ENCODE results near the gene HSPB6. TPM values are rescaled to one million over a fixed set of nuclear protein-coding genes. Genes with fewer than 3 reads are reported as not detected.

The HSPB6 gene
- total RNA-seq, 1 experiment from 2014 or later = 0.29 TPM

DNA sequence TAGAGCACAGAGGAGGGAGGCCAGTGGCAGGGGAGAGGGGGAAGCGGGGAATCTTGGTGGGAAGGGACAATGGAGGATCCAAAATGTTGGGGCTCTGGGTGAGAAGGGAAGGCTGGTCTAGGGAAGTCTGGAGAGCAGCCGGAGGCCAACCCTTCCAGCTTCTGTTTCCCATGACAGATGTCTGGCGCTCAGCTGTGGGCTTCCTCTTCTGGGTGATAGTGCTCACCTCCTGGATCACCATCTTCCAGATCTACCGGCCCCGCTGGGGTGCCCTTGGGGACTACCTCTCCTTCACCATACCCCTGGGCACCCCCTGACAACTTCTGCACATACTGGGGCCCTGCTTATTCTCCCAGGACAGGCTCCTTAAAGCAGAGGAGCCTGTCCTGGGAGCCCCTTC lies 10.3 kb downstream of the HSPB6 start:
- no peak for DNase-seq (ENCODE audit: low read depth)

DNA sequence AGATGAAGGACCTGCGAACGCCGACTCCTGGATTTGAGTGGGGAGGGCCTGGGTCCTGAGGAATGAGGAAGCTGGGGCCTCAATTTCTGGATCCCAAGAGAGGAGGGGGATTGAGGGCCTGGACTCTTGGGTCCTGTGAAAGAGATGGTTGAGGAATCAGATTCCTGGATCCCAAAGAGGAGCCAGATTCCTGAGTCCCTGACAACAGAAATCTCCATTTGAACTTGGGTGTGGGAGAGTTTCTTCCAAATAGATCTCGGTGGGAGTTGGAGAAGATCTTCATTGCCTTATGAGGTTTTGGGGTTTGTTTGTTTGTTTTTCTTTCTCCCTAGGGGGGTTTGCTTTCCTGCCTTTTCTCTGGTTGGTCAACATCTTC lies 10.8 kb downstream of the HSPB6 start:
- DNase-seq (ENCODE audit: low read depth) = no peak

DNA sequence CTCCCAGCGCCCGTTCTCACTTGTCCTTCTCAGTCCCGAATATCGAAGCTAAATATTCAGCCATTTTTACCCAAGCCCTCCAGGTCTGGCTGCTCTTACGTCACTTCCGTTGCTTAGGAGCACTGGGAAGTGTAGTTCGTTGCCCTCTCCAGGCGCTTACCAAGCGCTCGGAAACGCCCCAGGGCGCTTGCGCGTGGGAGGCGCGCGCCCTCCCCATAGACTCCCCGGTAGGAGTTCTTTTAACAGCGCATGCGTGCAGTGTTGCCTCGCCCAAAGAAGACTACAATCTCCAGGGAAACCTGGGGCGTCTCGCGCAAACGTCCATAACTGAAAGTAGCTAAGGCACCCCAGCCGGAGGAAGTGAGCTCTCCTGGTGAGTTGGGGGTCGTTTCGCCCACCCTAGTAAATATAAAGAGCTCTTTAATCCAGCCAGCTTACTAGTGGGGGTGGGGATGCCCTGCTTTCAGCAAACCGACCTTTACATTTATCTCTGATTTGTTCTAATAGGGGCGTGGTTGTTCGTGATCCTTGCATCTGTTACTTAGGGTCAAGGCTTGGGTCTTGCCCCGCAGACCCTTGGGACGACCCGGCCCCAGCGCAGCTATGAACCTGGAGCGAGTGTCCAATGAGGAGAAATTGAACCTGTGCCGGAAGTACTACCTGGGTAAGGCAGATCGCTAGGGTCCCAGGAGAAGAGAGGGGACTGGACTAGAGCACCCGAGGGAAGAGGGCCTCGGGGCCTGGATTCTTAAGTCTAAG lies 11.3 kb downstream of the HSPB6 start, which contains the start of the genes PSENEN and U2AF1L4:
TSS of gene PSENEN (plus strand) at position 324 of the 759 bp plus-strand sequence. CDS start at position 604, 280 bp downstream.
TSS of gene U2AF1L4 (minus strand) at position 91 of the 759 bp plus-strand sequence. CDS start at position 64, 27 bp downstream.
- peak; percentile 99 for DNase-seq (ENCODE audit: low read depth)

DNA sequence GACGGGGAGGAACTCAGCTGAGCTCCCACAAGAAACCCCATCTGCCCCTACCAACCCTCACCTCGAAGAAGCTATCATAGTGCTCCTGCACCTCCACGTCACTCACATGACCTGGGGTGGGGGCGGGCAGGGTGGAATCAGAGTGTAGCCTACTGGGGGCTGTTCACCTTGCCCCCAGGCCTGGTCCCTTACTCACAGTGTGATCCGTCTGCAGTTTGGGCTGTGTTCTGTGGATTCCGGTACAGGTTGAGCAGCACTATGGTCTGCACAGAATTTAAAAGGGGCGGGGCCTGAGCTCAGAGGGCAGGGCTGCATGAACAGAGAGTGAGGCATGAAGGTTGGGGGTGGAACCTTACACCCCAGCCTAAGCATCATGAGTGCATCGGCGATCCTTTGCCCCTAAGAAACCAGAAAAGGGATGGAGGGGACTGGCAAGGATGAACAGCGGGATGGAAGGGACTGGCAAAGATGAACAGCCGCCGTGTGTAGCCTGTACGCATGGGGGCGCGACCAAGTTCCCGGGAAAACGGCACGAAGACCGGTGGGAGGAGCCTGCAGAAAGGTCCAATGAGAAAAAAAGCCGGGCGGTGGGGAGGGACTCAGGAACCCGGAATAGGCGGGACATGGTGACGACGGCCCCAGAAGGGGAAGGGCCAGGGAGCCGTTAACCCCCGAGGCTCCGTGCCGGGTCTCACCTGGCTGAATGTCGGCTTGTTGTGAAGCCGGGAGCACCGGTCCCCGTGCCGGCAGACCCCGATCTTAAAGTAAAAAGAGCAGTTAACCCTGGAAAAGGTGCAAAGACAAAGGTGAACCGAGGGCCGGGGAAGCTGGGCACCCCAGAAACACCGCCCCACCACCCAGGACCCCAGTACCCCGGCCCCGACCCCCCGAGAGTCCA lies 12.2 kb downstream of the HSPB6 start:
- peak; percentile 94 for DNase-seq (ENCODE audit: low read depth)

DNA sequence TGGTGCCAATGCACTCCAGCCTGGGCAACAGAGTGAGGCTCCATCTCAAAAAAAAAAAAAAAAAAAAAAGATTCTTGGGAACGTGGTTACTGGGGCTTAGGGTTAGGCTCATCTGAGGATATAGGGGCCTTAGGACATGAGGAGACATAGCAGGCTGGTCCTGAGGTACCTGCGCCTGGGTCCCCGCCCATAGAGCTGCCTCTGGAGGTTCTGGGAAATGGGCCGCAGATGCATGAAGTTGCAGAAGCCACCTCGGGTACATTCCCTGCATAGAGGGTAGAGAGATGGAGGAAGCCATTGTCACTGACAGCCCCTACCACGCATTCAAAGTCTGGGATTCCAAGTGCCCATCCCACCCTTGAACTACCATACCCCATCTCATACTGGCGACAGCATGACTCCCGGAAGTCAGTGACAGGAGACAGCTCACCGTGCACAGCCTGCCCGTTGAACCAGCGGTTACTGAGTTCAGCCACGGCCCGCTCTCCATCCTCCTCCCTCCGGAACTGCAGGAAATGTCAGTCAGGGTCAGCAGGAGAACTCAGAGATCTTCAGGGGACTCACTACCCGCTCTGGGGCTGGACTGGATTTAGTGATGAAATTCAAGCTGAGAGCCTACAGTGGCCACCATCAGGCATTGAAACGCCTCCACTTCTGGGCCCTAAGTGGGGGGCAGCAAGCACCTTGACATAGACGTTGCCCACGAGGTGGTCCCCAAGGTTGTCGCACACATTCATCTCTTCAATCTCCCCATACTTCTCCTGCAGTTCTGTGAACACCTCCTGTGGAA lies 13.0 kb downstream of the HSPB6 start:
- DNase-seq (ENCODE audit: low read depth) = no peak

DNA sequence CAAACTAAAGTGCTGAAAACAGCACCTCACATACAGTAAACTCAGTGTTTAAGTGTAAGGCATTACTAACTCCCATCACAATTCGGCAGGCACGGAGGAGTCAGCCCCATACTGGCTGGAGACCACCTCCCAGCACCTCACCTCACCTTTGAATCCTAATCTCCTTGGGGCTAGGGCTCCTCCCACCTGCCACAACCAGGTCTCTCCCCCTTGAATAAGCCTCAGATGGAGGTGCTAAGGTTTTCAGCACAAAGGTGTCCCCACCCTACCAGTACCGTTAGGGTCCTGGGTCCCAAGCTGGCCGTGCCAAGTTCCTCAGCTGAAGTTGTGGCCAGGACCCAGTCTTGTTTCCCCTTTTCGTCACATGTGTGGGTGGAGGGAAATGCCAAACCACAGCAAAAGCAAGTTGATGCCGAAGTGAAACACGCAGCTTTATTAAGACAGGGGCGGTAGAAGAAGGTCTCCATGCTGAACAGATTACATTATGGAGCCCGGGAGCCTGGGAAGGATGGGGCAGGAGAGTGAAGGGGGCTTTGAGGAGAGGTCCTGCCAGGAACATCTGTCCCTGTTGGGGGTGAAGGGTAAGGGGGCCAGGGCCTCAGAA lies 14.6 kb downstream of the HSPB6 start, which contains the start of gene IGFLR1:
TSS of gene IGFLR1 (minus strand) at position 332 of the 604 bp plus-strand sequence. CDS start 1,272 bp downstream, outside the sequence.
- no peak for DNase-seq (ENCODE audit: low read depth)

DNA sequence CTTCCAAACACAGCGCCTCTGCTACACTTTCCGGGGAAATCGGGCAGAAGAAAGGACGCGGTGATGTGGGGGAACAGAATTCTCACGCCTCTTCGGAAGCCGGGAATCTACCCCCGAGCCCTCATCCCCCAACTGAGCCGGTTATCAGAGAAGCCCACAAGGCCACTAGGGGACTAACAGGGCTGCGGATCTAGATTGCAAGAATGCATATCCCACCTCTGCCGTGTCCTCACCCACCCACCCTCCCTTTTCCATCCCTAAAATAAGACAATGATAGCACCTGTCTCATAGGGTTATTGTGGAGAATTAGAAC lies 15.7 kb downstream of the HSPB6 start:
- DNase-seq (ENCODE audit: low read depth) = no peak

DNA sequence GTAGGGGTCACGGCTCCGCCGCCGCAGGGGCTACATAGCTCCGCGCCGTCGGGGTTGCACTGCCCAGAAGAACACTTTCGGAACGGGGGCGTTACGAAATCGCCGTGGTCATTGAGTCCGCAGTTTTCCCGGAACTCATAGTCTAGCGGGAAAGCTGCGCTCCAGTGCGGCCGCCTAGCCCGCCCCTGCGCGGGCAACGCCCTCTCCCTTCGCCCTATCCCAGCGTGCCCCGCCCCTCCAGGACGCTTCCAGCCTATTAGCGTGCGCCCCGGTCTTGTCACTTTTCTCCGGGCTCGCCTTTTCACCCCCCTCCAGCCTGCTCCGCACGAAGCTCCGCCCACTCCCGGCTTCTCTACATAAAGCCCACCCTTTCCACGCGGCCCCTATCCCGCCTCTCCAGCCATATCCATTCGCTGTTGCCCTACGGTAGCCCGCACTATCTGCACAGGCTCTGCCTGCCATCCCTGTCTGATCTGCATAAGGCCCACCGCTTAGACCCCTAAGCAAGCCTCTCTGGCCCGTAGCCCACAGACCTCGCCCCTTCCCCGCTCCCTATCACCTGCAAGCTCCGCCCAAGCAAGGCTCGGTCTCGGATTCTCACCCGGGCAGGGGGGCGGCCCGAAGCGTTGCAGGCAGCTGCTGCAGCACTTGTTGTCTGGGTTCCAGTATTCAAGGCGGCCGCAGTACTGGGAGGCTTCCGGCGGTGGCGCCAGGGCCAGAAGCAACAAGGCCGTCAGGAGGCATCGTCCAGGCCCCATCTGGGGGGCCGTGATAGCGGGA lies 16.2 kb downstream of the HSPB6 start:
- DNase-seq (ENCODE audit: low read depth) = peak; percentile 95

DNA sequence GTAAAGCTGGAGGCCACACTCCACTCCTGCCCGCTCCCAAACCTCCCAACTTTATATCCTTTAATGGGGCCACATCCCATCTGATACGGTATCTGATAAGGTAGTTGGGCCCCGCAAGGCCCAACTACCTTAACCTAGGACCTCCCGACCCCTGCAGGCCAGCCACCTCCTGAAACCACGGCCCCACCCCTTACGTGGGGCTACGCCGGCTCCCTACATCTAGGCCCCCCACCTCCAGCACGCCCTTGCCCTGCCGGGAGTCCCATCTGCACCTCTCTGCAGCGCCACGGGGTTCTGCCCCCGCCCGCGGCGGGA lies 16.8 kb downstream of the HSPB6 start:
- DNase-seq (ENCODE audit: low read depth) = no peak

DNA sequence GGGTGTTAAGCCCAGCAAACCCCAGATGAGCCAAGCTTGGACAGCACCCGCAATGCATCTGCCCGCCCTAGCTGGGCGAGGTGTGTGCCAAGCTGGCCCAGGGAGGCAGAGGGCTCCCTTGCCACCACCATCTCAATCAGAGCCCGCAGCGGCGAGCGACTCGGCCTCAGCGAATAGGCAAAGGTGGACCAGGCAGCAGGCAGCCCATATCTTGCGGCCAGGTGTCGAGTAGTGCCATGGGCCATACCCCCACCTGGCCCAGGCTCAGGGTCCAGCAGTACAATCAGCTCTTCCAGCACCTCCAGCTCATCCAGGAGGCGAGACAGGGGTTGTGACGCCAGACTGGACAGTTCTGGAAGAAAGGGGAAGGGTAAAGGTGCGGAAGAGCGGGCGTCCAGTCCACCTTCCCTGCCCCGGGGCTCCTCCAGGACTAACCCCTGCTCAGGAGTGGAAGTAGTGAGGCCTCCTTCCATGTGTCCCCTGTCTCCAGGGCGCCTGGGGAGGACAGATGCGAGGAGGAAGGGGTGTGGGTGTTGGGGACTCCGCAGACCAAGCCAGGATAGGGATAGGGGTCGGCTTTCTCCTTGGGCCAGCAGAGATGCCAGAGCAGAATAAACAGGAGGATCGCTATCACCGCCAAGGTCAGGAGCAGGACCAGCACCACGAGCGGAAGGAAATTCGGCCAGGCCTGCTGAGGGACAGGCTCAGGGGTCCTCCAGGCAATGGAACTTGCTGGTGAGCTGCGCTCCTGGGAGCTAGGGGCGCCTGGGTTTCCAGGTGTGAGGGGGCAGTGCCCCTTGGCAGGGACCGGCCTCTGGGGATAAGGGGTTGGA lies 17.3 kb downstream of the HSPB6 start:
- DNase-seq (ENCODE audit: low read depth) = no peak

DNA sequence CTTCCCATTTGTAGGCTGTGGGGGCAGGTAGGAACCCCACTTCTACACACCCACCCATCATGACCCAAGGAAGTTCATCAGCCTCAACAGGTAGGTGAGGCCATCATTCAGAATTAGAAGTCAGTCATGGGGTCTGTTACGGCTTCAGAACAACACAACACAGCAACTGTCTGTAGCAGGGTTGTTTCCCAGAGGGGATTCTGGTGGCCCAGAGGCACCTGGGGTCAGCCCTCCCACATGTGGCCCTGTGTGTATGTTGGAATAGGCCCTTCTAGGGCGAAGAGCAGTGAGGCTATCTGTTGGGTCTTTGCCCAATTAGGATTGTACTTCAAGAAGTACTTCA lies 18.0 kb downstream of the HSPB6 start:
- no peak for DNase-seq (ENCODE audit: low read depth)

DNA sequence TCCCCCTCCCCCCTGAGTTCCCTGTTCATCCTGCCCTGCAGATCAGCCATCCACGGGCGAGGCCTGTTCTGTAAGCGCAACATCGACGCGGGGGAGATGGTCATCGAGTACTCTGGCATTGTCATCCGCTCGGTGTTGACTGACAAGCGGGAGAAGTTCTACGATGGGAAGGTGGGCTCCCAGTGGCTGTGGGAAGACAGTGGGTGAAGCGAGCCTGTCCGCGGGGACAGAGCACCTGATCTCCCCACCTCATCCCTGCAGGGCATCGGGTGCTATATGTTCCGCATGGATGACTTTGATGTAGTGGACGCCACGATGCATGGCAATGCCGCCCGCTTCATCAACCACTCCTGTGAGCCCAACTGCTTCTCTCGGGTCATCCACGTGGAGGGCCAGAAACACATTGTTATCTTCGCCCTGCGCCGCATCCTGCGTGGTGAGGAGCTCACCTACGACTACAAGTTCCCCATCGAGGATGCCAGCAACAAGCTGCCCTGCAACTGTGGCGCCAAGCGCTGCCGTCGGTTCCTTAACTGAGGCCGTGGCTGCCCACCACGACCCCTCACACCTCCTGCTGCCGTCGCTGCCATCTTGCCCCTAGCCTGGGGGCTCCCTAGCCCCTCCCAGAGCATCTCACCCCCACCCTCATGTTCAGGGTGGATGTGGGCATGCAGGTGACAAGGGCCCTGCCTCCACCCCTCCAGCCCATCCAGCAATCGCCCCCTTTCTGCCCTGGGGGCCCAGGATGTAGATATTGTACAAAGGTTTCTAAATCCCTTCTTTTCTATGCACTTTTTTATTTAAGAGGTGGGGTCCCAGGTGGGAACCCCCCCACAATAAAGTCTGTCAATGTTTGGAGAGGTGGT lies 18.6 kb downstream of the HSPB6 start:
- no peak for DNase-seq (ENCODE audit: low read depth)

DNA sequence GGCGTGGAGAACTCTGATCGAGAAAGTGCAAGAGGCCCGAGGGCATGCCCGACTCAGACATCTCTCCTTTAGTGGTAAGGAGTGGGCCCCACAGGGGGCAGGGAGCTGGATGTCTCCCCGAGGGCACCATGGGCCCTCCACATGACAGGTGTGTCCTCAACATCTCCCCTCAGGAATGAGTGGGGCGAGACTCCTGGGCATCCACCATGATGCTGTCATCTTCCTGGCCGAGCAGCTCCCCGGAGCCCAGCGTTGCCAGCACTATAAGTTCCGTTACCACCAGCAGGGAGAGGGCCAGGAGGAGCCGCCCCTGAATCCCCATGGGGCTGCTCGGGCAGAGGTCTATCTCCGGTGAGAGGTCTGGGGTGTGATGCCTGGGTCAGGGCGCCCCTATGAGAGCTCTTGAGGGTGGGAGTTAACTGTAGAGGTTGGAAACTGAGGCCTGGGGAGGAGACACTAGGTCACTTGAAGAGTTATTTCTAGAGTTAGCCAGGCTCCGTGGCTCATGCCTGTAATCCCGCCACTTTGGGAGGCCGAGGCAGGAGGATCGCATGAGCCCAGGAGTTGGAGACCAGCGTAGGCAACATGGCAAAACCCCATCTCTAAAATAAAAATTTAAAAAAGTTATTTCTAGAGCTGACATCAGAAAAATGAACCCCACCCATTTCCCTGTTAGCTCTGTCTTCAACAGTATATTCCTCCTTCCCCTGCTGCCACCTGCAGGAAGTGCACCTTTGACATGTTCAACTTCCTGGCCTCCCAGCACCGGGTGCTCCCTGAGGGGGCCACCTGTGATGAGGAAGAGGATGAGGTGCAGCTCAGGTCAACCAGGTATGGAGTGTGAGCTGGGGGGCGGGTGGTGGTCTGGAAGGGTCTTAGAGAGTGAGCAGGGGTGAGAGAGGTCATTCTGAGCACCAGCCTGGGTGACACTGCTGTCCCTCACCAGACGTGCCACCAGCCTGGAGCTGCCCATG lies 19.6 kb downstream of the HSPB6 start:
- DNase-seq (ENCODE audit: low read depth) = no peak

DNA sequence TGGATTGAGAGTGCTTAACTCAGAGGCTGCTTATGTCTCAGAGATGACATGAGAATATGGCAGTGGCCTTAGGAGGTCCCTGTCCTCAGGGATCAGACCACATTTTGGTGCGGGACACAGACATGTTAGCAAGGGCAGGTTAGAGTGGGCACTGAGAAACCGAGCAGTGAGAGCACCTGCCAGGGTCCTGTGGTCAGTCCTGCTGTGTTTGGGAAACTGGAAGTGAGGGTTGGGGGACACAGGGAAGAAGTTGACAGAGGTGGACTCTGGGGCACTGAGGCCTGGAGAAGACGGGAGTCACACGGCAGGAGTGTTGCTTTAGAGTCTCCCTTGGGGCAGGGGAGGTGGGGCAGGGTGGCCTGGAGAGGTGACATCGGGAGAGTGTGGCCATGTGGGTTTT lies 21.9 kb downstream of the HSPB6 start:
- DNase-seq (ENCODE audit: low read depth) = no peak

DNA sequence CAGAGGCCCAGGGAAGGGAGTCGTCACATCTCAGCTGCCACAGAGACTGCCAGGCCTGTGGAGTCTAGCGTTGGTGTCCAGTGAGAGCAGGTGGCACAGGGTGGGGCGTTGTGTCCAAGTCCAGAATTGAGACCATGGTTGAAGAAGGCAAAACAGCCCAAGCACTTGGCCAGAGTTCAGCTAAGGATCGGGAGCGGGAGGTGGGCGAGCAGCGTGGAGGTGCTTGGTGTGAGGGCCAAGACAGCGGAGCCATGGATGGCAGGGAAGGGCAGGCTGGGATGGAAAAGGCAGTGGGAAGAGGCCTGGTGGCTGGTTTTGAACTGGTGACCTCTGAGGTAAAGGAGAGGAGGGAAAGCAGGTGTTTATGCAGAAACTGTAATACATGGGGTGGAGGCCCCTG lies 22.6 kb downstream of the HSPB6 start:
- DNase-seq (ENCODE audit: low read depth) = no peak

DNA sequence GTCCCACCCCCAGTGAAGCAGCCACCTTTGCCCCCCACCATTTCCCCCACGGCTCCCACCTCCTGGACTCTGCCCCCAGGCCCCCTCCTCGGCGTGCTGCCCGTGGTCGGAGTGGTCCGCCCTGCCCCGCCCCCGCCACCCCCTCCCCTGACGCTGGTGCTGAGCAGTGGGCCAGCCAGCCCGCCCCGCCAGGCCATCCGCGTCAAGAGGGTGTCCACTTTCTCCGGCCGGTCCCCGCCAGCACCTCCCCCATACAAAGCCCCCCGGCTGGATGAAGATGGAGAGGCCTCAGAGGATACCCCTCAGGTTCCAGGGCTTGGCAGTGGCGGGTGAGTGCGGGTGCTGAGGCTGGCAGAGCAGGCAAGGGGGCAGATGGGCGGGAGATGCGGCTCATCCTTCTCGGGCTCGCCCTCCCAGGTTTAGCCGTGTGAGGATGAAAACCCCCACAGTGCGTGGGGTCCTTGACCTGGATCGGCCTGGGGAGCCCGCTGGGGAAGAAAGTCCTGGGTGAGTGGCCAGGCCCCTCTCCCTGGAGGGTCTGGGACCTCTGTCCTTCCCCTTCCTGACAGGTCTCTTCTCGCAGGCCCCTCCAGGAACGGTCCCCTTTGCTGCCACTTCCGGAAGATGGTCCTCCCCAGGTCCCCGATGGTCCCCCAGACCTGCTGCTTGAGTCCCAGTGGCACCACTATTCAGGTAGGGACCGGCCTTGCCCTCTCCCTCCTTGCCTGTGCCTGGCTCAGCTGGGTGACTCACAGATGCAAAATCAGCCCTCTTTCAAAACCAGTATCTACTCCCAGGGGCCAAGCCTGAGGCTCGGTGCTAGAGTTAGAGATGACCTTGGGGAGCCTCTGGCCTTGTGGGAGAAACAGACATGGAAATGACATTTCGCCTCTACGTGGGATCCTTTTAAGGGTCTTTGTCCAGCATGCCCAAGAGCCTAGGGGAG lies 23.4 kb downstream of the HSPB6 start:
- DNase-seq (ENCODE audit: low read depth) = no peak

Measured in LHCN-M2 (cell line).